HG02642 (cell line): ENCODE results near the gene ZNF385A.
"Not testable (repeated sequence)": the region's sequence is repeated elsewhere in the genome, so short reads cannot be mapped to it uniquely, and the experiment has no call there.

Experiments
- ATAC-seq: cut with Tn5 transposase; IDR thresholded peaks from one replicate; pipeline ENCODE4 v1.9.1; 2021; ENCODE audit warnings: mild to moderate bottlenecking; ENCODE audit not compliant: unreplicated experiment, poor library complexity

The ZNF385A gene

GRCh38 chr12:54358945-54359761, 25.4 kb downstream of the ZNF385A start:
- ATAC-seq: peak; percentile 98

GRCh38 chr12:54358191-54358944, 26.2 kb downstream of the ZNF385A start:
- ATAC-seq: peak; percentile 20

GRCh38 chr12:54357506-54358190, 26.9 kb downstream of the ZNF385A start:
- no peak for ATAC-seq

- ATAC-seq: no peak
Observed at GRCh38 chr12:54356951-54357356, 27.6 kb downstream of the ZNF385A start.

- ATAC-seq: no peak
Observed at GRCh38 chr12:54356228-54356627, 28.3 kb downstream of the ZNF385A start.

GRCh38 chr12:54355104-54355815, 29.3 kb downstream of the ZNF385A start:
- ATAC-seq: no peak

GRCh38 chr12:54354271-54354670, 30.3 kb downstream of the ZNF385A start:
- ATAC-seq: not testable (repeated sequence)

- ATAC-seq: no peak
Observed at GRCh38 chr12:54352891-54353874, 31.4 kb downstream of the ZNF385A start.

- no peak for ATAC-seq
Observed at GRCh38 chr12:54352022-54352531, 32.5 kb downstream of the ZNF385A start.

- no peak for ATAC-seq
Observed at GRCh38 chr12:54351341-54351740, 33.2 kb downstream of the ZNF385A start.

GRCh38 chr12:54350743-54351142, 33.8 kb downstream of the ZNF385A start:
- no peak for ATAC-seq

GRCh38 chr12:54349679-54350078, 34.9 kb downstream of the ZNF385A start:
- no peak for ATAC-seq

GRCh38 chr12:54349036-54349435, 35.5 kb downstream of the ZNF385A start:
- ATAC-seq: no peak

- ATAC-seq: no peak
Observed at GRCh38 chr12:54341378-54342300, 42.9 kb downstream of the ZNF385A start.

GRCh38 chr12:54340846-54341245, 43.7 kb downstream of the ZNF385A start:
- ATAC-seq: no peak

GRCh38 chr12:54338698-54339296, 45.7 kb downstream of the ZNF385A start:
- no peak for ATAC-seq

- no peak for ATAC-seq
Observed at GRCh38 chr12:54337854-54338650, 46.5 kb downstream of the ZNF385A start.
